H1 (cell line): ENCODE measurements around the gene TTC5.

Experiments
- ASH2L ChIP-seq: fragments of 200-600, 300-600 bp; sonication (generic); IDR thresholded peaks from one replicate; pipeline ENCODE4 v1.7.1; 2017; ENCODE audit warnings: low read length
- ATF2 ChIP-seq: IDR thresholded peaks from 2 replicates; pipeline ENCODE4 v1.6.1; 2012; ENCODE audit warnings: low read length, inconsistent platforms
- CTCF ChIP-seq, 3 experiments: IDR thresholded peaks; 1 replicate in 2 of 3; 2 replicates in 1 of 3; pipeline versions ENCODE4 v1.5.1 to v1.6.1; 2011; ENCODE audit warnings: low read length in 3 of 3, mild to moderate bottlenecking in 3 of 3, inconsistent platforms in 2 of 3, low read depth in 1 of 3, moderate library complexity in 1 of 3; ENCODE audit not compliant: insufficient read depth in 1 of 3; ENCODE audit errors: control extremely low read depth in 1 of 3
- E2F6 ChIP-seq: IDR thresholded peaks from 2 replicates; pipeline ENCODE4 v1.6.1; 2012; ENCODE audit warnings: inconsistent platforms
- EP300 ChIP-seq, 2 experiments: IDR thresholded peaks; 1 replicate in 1 of 2; 2 replicates in 1 of 2; pipeline ENCODE4 v1.6.1; 2011 to 2012; ENCODE audit warnings: low read depth in 2 of 2, low read length in 2 of 2, mild to moderate bottlenecking in 2 of 2, borderline replicate concordance in 1 of 2, inconsistent platforms in 1 of 2, moderate library complexity in 1 of 2
- FOSL1 ChIP-seq: IDR thresholded peaks from 2 replicates; pipeline ENCODE4 v1.6.1; 2011; ENCODE audit warnings: mild to moderate bottlenecking, low read depth, low read length, moderate library complexity; ENCODE audit not compliant: insufficient read depth
- KDM5A ChIP-seq: fragments of 200-600 bp; IDR thresholded peaks from 2 replicates; pipeline ENCODE4 v1.7.1; 2012; ENCODE audit warnings: mild to moderate bottlenecking, low read length, inconsistent platforms, mixed read lengths
- NANOG ChIP-seq: IDR thresholded peaks from 2 replicates; pipeline ENCODE4 v1.6.1; 2011; ENCODE audit warnings: low read length, low read depth, mild to moderate bottlenecking, inconsistent platforms; ENCODE audit not compliant: insufficient read depth, poor library complexity, severe bottlenecking
- RBBP5 ChIP-seq: IDR thresholded peaks from 2 replicates; pipeline ENCODE4 v1.7.1; 2012; ENCODE audit warnings: low read depth, mild to moderate bottlenecking, inconsistent platforms, low read length, moderate library complexity, borderline replicate concordance
- RXRA ChIP-seq: IDR thresholded peaks from 2 replicates; pipeline ENCODE4 v1.6.1; 2011; ENCODE audit warnings: low read depth, mild to moderate bottlenecking, low read length, moderate library complexity; ENCODE audit not compliant: insufficient read depth
- SIN3A ChIP-seq, 2 experiments: IDR thresholded peaks in 1 of 2; conservative IDR thresholded peaks in 1 of 2; 2 replicates each; pipeline ENCODE4 v1.6.1; 2011 to 2012; ENCODE audit warnings: low read length in 2 of 2, improper control_type of control experiment in 1 of 2, low read depth in 1 of 2, mild to moderate bottlenecking in 1 of 2

- TF ChIP-seq CTCF (IDR thresholded peaks at IDR 0.05; ENCODE audit: control extremely low read depth in 1 of 3, insufficient read depth in 1 of 3, low read depth in 1 of 3, low read length in 3 of 3) (no peak), E2F6 (no peak), EP300 (IDR thresholded peaks at IDR 0.05; ENCODE audit: borderline replicate concordance in 1 of 2, low read depth in 2 of 2, low read length in 2 of 2) (no peak), ASH2L (no peak), SIN3A (conservative IDR thresholded peaks at IDR 0.05 in 1 of 2, IDR thresholded peaks at IDR 0.05 in 1 of 2; ENCODE audit: low read depth in 1 of 2, low read length in 2 of 2) (no peak), NANOG (no peak), FOSL1 (no peak), RXRA (no peak), KDM5A (no peak), RBBP5 (no peak), ATF2 (no peak)
Observed at GRCh38 chr14:20294636-20295035, 11.1 kb downstream of the TTC5 start.
